Measurements from ENCODE around the gene MCTP1.

MCTP1 gene

DNA sequence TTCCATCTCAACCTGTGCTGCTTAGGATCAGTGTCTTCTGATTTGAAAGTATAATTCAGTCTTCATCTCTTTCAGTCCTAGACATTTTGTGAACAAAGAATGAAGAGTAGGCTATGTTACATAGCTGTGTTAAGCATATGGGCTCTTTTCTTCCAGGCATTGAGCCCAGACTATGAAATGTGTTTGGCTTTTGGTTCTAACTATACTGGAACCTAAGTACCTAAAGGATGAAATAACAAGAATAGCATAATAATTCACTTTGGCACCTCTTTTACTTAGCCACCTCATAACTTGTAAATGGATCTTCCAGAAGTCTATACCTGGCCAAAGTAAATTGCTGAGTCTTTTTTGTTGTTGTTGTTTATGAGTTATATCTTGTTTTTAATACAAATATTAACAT lies 595.0 kb downstream of the MCTP1 start:
- no peak for DNase-seq

DNA sequence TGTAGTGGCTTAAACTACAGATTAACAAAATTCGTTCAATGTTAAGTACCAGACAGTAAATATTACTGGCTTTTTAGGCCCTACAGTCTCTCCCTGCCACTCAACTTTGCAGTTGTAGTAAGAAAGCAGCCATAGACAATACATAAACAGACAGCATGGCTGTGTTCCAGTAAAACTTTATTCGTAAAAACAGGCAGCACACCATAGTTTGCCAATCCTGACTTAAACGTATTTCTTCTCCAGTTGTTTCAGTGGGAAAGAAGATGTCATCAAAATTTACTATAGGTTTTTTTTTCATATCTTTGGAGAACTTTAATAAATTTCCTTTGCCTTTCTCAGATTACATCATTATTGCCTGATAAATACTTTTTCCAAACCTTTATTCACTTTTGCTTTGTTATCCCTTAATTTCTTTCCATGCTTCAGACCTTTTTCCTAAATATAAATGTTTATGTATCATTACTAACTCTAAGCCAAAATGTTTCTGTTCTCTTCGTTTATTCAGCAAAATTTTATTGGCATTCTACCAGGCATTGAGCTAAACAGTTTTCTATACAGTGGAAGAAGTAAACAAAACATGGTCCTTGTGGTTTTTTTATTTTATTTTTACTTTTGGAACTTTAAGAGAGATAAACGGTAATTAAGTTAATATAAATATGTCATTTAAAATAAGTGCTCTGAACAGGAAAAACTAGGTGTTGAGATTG lies 601.9 kb downstream of the MCTP1 start:
- DNase-seq, result no peak

DNA sequence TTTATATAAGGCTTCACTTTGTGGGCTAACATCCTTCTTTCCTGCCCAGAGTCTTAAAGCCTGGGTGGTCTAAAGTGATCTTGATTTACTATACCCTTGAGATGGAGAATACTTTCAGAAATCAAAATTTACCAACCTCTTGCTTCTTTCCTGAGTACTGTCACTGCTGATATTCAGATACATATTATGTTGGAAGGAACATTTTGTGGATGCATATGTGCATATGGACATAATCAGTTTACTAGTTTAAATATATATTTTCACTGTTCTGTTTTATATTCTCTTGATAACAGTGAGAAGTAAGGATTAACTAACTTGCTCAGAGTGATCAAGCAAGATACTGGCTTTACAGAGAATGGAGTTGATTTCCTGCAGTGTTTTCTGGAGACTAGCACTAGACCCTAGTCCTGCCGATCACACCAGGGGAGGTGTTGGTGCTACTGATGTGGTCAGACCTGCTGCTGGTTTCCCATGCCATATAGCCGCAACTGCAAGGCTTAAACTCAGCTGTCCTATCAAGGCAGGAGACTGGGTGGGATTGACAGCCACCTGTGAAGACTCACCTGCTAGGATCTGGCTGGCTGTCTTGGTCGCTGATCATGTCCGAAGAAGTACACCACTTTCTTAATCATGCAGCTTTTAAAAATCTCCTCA lies 608.8 kb downstream of the MCTP1 start:
- no peak for DNase-seq

DNA sequence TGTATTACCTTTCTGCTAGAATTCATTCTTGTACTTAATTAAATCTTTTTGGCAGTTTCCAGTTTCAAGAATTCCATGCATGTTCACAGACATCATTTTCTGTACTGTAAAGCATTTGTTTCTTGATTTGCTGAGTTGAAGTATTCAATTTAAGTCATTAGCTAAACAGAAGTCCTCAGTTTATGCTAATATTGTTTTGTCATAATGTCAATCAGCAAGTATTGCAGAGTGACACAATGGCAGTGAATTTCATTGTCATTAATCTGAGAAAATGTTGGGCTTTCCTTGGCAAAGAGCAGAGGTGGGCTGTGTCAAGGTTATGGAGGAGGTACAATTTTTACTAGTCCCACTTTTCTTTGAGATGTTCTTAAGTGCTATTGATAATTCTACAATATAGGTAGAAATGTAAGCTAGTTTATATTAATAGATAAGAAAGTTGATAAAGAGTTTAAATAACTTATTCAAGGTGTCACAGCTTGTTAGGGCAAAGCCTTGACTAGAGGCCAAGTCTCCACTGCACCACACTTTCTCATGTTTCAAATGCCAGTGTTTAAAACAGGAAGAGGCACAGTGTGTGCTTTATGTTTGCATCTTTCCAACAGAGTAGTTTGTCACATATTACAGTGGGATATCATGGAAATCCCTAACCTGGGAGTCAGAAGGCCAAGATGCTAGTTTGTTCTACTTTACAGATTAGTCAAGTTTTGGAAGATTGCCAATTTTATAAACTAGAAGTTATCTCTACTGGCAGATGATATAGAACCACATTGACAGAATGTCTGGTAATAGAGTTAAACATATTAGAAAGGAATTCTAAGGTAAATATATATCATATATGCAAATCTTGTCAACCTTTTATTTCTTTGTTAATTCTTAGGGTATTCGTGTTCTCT lies 610.2 kb downstream of the MCTP1 start:
- no peak for DNase-seq

DNA sequence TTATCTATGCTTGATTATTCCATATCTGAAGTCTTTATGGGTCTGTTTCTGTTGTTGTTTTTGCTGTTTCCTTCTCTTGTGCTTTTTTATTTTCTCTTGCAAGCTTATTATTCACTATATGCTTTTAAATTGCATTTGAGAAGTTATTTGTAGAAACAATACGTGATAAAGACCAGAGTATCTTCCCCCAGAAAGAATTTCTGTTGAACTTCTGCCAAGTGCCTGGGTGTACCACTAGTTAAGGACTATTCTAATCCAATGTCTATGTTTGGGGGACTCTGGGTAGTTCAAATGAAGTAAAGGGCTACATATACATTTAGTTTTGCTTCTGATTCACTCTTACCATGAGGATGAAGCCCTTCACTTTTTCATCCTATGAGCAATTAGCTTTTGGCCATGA lies 612.1 kb downstream of the MCTP1 start:
- DNase-seq, result no peak

DNA sequence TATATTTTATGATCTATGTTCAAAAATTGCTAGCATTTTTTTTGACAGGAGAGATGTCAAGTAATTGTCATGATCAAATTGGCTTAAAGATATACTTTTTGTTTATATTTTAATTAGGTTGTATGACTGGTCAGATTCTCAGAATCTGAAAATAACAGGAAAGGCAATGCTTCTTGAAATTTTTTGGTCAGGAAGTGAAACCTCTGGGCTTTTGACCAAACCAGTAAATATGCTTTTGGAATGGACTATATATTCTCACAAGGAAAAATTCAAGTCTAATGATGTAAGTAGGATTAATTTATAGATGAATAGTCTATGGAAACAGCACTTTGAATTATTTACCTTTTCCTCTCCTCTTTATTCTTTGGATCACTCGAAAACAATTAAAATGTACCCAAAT lies 614.2 kb downstream of the MCTP1 start:
- no peak for DNase-seq

DNA sequence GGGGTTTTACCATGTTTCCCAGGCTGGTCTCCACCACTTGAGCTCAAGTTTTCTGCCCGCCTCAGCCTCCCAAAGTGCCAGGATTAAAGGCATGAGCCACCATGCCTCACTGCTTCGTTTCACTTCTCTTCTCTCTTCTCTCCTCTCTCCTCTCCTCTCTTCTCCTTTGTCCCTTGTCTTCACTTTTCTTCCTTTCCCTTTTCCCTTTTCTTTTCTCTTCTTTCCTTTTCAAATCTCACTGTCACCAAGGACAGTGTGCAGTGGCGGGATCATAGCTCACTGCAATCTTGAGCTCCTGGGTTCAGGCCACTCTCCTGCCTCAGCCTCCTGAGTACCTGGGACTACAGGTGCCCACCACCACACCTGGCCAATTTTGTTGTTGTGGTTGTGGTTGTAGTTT lies 617.0 kb downstream of the MCTP1 start:
- no peak for DNase-seq

DNA sequence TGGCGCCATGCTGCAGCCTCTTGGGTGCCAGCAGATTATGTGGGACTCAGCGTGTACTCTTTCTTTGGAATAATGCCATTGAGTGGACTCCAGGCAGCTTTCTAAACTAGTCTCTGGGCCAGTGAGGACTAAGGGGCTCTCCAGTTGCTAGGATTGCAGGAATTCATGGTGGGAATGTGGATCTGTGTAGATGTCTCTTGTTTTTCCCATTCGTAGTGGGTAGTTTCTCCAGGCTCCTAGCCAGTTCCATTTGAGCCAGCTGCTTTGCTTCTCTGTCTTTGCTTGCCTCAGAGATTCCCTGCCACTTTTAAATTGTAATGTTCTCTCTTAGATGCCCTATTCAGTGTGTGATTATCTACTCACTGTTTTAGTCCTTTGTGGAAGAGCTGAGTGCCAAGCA lies 623.8 kb downstream of the MCTP1 start:
- DNase-seq, result no peak

DNA sequence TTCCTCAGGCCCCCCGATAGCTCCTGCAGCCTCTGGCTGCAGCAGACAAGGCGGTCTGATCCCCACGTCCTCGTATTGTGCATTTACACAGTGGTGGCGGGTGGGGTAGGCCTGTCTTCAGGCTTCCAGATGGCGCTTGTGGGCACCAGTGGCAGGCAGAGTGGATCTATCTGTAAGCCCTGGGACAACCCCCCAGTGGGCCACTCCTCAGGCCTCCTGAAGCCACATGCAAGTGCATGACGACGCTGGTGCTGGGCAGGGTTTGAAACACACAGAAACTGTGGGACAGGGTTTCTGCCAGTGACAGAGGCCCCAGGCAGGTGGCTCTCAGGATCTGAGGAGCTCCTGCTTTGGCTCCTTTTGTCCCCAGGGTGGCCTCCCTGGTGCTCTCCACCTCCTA lies 624.4 kb downstream of the MCTP1 start:
- DNase-seq, result no peak

DNA sequence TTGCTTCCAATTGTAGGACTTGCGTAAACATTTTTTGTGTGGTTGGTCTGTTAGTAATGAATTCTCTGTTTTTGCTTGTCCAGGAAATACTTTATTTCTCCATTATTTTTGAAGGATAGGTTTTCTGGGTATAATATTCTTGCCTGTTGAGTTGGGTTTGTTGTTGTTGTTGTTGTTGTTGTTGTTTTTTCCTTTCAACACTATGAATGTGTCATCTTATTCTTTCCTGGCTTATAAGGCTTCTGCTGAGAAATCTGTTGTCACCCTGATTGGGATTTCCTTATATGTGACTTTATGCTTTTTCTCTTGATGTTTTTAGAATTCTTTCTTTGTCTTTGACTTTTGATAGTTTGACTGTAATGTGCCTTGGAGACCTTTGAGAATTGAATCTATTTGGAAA lies 626.6 kb downstream of the MCTP1 start:
- no peak for DNase-seq

Measured in NCI-H2171 treated with DMSO at 0.1 percent for 48 hours (cell line).